Stomach (tissue), 9 donors: ENCODE results near the gene RAB8A. TPM values are rescaled to one million over a fixed set of nuclear protein-coding genes. Genes with fewer than 3 reads are reported as not detected.
"Not testable (repeated sequence)": the region's sequence is repeated elsewhere in the genome, so short reads cannot be mapped to it uniquely, and the experiment has no call there.

Source experiments
- DNase-seq, 2 donors: peaks; one replicate each; pipeline versions ENCODE4 v3.0.0 to v3.0.0-alpha.2; 2013 to 2019
- H3K27ac ChIP-seq, 5 donors: fragments of 200-600 bp in 4 of 5; sonication (generic) in 4 of 5; one replicate each; pipeline ENCODE4 v1.5.1; 2013 to 2019; ENCODE audit warnings: mild to moderate bottlenecking in 1 of 5, moderate library complexity in 1 of 5
- H3K27me3 ChIP-seq, 3 donors: fragments of 200-600 bp; sonication (generic); one replicate each; pipeline ENCODE4 v1.5.1; 2017 to 2019; ENCODE audit warnings: mixed run types in 1 of 3
- H3K36me3 ChIP-seq, 4 donors: fragments of 200-600 bp; sonication (generic); 1 replicate in 3 of 4; 2 replicates in 1 of 4; pipeline ENCODE4 v1.5.1; 2016 to 2019
- H3K4me1 ChIP-seq, 4 donors: fragments of 200-600 bp; sonication (generic); one replicate each; pipeline ENCODE4 v1.5.1; 2016 to 2019
- H3K4me3 ChIP-seq, 4 donors: fragments of 200-600 bp; sonication (generic) in 3 of 4; one replicate each; pipeline ENCODE4 v1.5.1; 2016 to 2019; ENCODE audit warnings: mild to moderate bottlenecking in 1 of 4
- H3K9me3 ChIP-seq, 4 donors: fragments of 200-600 bp; sonication (generic); one replicate each; pipeline ENCODE4 v1.5.1; 2016 to 2019
- EP300 ChIP-seq: sonication (generic); formaldehyde crosslinking; IDR thresholded peaks from one replicate; pipeline ENCODE4 v1.6.1; 2017; ENCODE audit warnings: antibody characterized with exemption
- POLR2A ChIP-seq, 4 donors: fragments of 450-650 bp; IDR thresholded peaks; one replicate each; pipeline ENCODE4 v1.6.1; 2016; ENCODE audit warnings: antibody characterized with exemption in 4 of 4, control low read depth in 2 of 4, mild to moderate bottlenecking in 1 of 4, moderate library complexity in 1 of 4
- POLR2AphosphoS5 ChIP-seq, 3 donors: sonication (generic); formaldehyde crosslinking; IDR thresholded peaks; one replicate each; pipeline ENCODE4 v1.6.1; 2016; ENCODE audit warnings: antibody characterized with exemption in 3 of 3
- WGBS, 5 donors: extraction: QIAGEN DNeasy Blood & Tissue Kit in 3 of 5; methylation state at CpG; one replicate each; pipeline versions ENCODE4 v1.1.5 to v1.1.7; 2013 to 2018; 5-methylcytosine and 5-hydroxymethylcytosine counted together
- intact Hi-C: fragments of 100-400 bp; cut with DNase I; formaldehyde crosslinking; loops from one replicate; pipeline ENCODE4 v1.15.1; 2023; ENCODE audit warnings: low total_unique reads
- polyA plus RNA-seq, 3 donors: library from polyadenylated mRNA; stranded (reverse); fragments of 200-250 nt; gene quantifications; one replicate each; pipeline ENCODE4 v1.2.3, GENCODE V29; 2013
- total RNA-seq, 5 donors: library from RNA; depleted of rRNA; stranded (reverse); fragments of >200 nt; gene quantifications; one replicate each; pipeline versions ENCODE4 v1.1.0 to v1.2.3, GENCODE V29; 2014 to 2016
- TF ChIP-seq, protein P1 (sequence below), 7 experiments: fragments of 450-650 bp in 4 of 7; fragments of 200-600 bp in 3 of 7; sonication (generic) in 3 of 7; IDR thresholded peaks; one replicate each; pipeline ENCODE4 v1.5.1; 2016 to 2019; ENCODE audit warnings: antibody characterized with exemption in 7 of 7, control low read depth in 2 of 7, mild to moderate bottlenecking in 1 of 7
- donor health status: healthy with polysubstance abuse.
- donor health status: Bipolar disorder and iron deficiency.
- donor health status: healthy.

The RAB8A gene
- total and polyA plus RNA-seq, 8 donors, result 1.8 to 63.4 (median 31.8) TPM

DNA sequence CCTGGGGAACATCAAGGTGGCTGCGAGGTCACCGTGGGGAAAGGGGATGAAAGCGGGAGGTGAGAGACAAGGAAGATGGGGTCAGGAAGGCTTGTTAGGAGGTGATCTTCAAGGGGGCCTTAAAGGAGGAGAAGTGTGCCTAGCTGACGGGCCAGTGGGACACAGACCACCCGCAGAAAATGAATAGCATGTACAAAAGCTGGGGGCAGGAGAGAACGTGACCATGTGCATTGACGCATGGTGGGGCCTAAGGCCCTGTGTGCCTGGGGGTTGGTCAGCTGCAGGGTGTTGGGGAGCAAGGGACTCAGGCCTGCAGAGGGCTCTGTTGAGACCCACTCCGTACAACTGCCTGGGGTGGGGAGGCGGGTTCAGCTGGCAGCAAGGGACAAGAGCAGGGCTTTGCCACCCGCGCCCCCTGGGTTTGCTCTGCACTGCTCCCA, 5.9 kb downstream of the RAB8A start:
- DNase-seq, result no peak
- no peak overlapping the region for H3K4me3 ChIP-seq
- no peaks in the 10 kb centered on the region for H3K27me3 ChIP-seq
- intact Hi-C loops, result no loop called here
- TF ChIP-seq POLR2A (IDR thresholded peaks at IDR 0.05), result no peak
- no peak for TF ChIP-seq POLR2AphosphoS5 (IDR thresholded peaks at IDR 0.05)
- TF ChIP-seq EP300, result no peak
- TF ChIP-seq, protein P1, sequence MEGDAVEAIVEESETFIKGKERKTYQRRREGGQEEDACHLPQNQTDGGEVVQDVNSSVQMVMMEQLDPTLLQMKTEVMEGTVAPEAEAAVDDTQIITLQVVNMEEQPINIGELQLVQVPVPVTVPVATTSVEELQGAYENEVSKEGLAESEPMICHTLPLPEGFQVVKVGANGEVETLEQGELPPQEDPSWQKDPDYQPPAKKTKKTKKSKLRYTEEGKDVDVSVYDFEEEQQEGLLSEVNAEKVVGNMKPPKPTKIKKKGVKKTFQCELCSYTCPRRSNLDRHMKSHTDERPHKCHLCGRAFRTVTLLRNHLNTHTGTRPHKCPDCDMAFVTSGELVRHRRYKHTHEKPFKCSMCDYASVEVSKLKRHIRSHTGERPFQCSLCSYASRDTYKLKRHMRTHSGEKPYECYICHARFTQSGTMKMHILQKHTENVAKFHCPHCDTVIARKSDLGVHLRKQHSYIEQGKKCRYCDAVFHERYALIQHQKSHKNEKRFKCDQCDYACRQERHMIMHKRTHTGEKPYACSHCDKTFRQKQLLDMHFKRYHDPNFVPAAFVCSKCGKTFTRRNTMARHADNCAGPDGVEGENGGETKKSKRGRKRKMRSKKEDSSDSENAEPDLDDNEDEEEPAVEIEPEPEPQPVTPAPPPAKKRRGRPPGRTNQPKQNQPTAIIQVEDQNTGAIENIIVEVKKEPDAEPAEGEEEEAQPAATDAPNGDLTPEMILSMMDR (IDR thresholded peaks at IDR 0.05), result no peak
- peaks cover 55 to 65% (median 62%) of the 10 kb centered on the region in 4 donors for H3K36me3 ChIP-seq
- peak overlapping the region in 3 of 5 donors; percentile 34 to 80 (median 67) for H3K27ac ChIP-seq
- no peaks in the 10 kb centered on the region for H3K9me3 ChIP-seq
- peaks cover 38 to 68% (median 60%) of the 10 kb centered on the region in 4 donors for H3K4me1 ChIP-seq
- 78 to 88% (median 85%) methylated on average over 11 of the region's 11 CpGs for WGBS, 5 donors

DNA sequence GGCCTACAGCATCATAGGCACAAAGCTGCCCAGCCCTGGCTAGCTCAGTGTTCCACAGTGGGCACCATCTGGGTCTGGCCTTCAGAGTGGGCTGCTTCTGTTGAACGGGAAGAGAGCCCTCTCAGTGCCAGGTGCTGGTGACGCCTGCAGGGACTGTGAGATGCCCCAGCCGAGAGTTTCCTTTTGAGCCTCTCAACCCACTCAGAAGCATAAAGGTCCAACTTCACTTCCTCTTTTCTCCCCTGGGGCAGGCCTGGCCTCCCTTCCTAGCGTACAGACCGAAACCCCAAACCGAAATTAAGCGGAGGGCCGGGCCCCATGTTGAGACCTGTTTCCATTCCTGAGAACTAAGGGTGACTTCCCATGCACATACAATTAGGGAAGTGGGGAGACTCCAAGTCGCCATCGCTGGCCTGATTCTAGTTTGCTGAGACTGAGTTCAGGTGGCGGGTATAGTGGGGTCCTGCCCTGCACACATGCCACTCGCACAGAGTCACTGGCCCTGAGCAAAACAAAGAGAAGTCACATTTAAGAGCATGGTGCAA, 6.9 kb downstream of the RAB8A start:
- peak overlapping the region in 4 of 5 donors; percentile 41 to 80 (median 54) for H3K27ac ChIP-seq
- H3K36me3 ChIP-seq, result peaks cover 62 to 73% (median 71%) of the 10 kb centered on the region in 4 donors
- WGBS, 5 donors, result 81 to 91% (median 86%) methylated on average over 12 of the region's 12 CpGs
- no peaks in the 10 kb centered on the region for H3K27me3 ChIP-seq
- DNase-seq, result peak in 1 of 2 donors; percentile 52
- peak overlapping the region in 1 of 4 donors; percentile 16 for H3K4me3 ChIP-seq
- no peaks in the 10 kb centered on the region for H3K9me3 ChIP-seq
- TF ChIP-seq POLR2A (IDR thresholded peaks at IDR 0.05), result no peak
- no peak for TF ChIP-seq EP300
- TF ChIP-seq POLR2AphosphoS5 (IDR thresholded peaks at IDR 0.05), result no peak
- TF ChIP-seq, protein P1 (IDR thresholded peaks at IDR 0.05), result no peak
- H3K4me1 ChIP-seq, result peaks cover 28 to 59% (median 51%) of the 10 kb centered on the region in 4 donors
- intact Hi-C loops, result no loop called here

DNA sequence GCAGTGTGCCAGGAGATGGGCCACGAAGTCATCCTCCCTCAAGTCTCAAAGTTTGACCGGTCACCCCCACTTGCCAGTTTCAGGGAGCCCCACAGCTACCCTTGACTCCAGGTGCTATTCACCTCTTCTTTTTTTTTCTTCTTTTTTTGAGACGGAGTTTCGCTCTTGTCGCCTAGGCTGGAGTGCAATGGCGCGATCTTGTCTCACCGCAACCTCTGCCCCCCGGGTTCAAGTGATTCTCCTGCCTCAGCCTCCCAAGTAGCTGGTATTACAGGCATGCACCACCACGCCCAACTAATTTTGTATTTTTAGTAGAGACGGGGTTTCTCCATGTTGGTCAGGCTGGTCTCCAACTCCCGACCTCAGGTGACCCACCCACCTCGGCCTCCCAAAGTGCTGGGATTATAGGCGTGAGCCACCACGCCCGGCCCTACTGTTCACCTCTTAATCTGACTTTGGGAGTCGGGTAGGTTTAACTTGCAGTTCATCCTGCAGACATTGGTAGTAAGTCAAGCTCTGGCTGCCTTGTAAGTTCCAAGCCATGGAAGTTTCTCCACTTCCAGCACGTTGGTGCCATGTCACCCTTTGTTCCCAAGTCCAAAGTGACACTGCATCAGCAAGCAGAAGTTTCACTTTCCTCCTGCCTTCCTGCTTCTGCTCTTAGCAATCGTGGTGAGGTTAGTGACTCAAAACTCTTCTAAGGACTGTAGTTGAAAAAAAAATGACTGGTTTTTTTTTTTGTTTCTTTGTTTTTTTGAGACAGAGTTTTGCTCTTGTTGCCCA, 7.6 kb downstream of the RAB8A start:
- H3K36me3 ChIP-seq, result peaks cover 64 to 79% (median 78%) of the 10 kb centered on the region in 4 donors
- H3K9me3 ChIP-seq, H3K27me3 ChIP-seq, intact Hi-C loops: not testable (repeated sequence)
- H3K4me3 ChIP-seq, result peak overlapping the region in 1 of 4 donors; percentile 16
- peaks cover 21 to 52% (median 44%) of the 10 kb centered on the region in 4 donors for H3K4me1 ChIP-seq
- H3K27ac ChIP-seq, result peak overlapping the region; percentile 17 to 80 (median 42)
- peak in 2 of 3 donors; percentile 14 to 22 for TF ChIP-seq POLR2AphosphoS5 (IDR thresholded peaks at IDR 0.05)
- peak in 1 of 2 donors; percentile 58 for DNase-seq
- WGBS, 5 donors, result 76 to 85% (median 82%) methylated on average over 19 of the region's 19 CpGs

DNA sequence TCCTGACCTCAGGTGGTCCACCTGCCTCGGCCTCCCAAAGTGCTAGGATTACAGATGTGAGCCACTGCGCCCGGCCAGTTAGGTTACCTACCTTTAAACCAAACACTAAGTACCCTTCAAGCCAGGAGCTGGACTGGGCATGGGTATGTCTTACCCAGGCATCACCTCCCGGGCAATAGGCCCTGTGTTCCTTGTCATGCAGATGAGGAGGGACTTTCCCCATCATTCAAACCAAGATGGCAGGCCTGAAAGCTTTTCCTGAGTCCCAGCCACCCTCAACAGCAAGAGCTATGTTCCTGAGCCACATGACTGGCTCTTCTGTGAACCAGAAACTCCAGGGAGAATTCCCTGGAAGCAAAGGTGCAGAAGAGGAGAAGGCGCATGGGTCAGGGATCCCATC, 9.5 kb downstream of the RAB8A start:
- Histone ChIP-seq H3K9me3 (no peaks in the 10 kb centered on the region), H3K27me3 (no peaks in the 10 kb centered on the region), H3K4me1 (peaks cover 2 to 36% (median 27%) of the 10 kb centered on the region in 4 donors), H3K4me3 (no peak overlapping the region), H3K36me3 (peaks cover 78 to 98% (median 93%) of the 10 kb centered on the region in 4 donors), H3K27ac (no peak overlapping the region)
- no peak for TF ChIP-seq POLR2A (IDR thresholded peaks at IDR 0.05)
- TF ChIP-seq POLR2AphosphoS5 (IDR thresholded peaks at IDR 0.05), result no peak
- no peak for TF ChIP-seq EP300
- TF ChIP-seq, protein P1 (IDR thresholded peaks at IDR 0.05), result no peak
- intact Hi-C loops, result no loop called here
- DNase-seq, result no peak
- 70 to 93% (median 89%) methylated on average over 5 of the region's 5 CpGs for WGBS, 5 donors
